Fibroblast of peridontal ligament (primary cell): ENCODE data around the gene CCDC51.
A peak's percentile ranks its signal among the peaks of the same experiment; 100 is the strongest.
"Not testable (repeated sequence)": the region's sequence is repeated elsewhere in the genome, so short reads cannot be mapped to it uniquely, and the experiment has no call there.

Experiments
- DNase-seq: peaks from one replicate; pipeline ENCODE4 v3.0.0-alpha.2; 2010; ENCODE audit errors: extremely low read depth

The CCDC51 gene

GRCh38 chr3:48405971-48406370 lies 33.9 kb downstream of the CCDC51 start:
- no peak for DNase-seq

- DNase-seq = no peak
Observed at GRCh38 chr3:48405343-48405881, 34.5 kb downstream of the CCDC51 start.

- no peak for DNase-seq
Observed at GRCh38 chr3:48404440-48405342, 35.2 kb downstream of the CCDC51 start.

- no peak for DNase-seq
Observed at GRCh38 chr3:48403533-48404439, 36.1 kb downstream of the CCDC51 start.

DNA sequence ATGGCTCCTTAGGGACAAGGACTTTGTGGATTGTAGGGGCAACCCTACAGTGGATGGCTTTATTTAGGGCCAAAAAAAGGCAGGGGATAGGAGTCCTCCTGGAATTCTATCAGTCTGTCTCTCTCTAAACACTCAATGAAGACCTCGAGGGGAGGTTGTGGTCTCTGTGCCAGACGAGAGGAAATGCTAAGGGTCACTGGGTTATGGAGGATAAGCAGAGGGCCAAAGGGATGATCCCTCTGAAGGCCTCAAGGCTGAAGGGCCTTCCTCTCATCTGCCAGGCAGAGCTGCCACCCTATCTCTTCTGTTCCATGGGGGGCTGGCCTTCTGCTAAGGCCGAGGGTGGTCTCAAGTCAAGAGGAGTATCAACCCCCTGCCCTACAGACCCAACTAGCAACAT lies 37.0 kb downstream of the CCDC51 start:
- DNase-seq = no peak

DNA sequence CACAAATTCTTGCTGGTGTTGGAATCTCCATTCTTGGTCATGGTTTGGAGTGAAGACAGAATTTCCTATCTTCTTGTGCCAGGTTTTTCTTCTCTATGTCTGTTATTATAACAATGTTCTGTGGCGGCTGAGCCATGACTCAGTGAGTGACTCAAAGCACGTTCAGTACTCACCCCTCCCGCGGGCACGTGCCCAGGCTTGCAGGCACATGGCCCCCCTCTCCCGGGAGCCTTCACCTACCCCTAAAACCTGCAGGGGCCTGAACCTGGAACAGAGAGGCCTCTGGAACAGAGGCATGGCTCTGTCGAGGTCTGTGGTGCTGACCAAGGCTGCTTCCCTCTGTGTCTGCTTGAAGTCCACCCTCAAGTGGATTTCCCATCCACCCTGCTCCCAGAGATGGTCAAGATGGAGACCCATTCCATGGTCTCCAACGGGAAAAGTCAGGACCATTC lies 37.6 kb downstream of the CCDC51 start:
- peak; percentile 95 for DNase-seq

GRCh38 chr3:48401434-48401901 lies 38.5 kb downstream of the CCDC51 start:
- not testable (repeated sequence) for DNase-seq

DNA sequence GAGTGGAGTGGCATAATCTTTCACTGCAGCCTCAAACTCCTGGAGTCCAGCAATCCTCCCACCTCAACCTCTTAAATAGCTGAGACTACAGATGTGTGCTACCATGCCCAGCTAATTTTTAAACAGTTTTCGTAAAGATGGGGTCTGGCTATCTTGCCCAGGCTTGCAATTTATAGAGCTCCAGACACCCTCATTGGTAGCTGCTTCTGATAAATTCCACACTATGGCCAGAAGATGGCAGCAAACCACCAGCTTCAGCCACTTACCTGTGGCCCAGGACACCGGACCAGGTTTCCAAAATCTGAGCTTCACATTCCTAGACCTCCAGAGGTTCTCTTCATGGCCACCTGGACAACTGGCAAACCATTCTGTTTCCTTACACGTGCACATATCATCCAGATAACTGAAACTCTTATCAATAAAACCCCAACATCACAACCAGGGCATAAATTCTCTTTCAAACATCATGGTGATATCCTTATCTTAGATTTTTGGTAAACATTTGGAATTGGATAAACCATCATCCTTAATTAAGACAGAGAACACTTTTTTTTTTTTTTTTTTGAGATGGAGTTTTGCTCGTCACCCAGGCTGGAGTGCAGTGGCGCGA lies 39.0 kb downstream of the CCDC51 start:
- peak; percentile 65 for DNase-seq

DNA sequence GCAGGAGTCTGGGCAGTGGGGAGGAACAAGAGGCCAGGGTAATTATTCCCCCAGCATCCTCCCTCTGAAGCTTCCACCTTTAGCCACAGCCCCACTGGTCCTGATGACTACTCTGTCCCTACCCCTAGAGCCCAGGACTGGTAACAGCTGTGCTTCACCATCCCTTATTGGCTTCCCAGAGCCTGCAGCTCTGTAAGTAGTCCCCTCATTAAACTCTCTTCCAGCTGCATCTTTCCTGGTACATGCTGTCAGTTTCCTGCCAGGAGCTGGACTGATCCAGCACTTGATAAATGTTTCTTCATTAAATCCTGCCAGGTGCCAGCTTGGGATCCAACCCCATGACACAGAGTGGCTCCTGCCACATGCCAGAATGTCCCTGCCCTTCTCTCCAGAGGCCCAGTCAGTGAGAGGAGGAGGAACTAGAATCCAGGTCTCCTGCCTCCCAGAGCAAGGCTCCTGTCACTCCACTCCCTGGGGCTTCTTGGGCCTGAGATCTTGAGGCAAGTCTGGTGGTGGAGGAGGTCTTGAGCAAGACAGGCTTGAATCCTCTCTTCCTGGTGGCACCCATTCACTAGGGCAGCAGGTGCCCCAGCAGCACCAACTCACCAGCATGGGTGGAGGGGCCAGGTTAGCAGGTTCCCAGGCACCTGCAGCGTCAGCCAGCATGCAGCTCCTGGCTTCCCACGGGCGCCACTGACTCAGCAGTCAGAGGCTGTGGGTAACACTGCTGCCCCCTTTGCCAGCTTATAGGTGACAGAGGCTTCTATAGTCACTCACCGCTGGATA lies 40.3 kb downstream of the CCDC51 start:
- DNase-seq = no peak

DNA sequence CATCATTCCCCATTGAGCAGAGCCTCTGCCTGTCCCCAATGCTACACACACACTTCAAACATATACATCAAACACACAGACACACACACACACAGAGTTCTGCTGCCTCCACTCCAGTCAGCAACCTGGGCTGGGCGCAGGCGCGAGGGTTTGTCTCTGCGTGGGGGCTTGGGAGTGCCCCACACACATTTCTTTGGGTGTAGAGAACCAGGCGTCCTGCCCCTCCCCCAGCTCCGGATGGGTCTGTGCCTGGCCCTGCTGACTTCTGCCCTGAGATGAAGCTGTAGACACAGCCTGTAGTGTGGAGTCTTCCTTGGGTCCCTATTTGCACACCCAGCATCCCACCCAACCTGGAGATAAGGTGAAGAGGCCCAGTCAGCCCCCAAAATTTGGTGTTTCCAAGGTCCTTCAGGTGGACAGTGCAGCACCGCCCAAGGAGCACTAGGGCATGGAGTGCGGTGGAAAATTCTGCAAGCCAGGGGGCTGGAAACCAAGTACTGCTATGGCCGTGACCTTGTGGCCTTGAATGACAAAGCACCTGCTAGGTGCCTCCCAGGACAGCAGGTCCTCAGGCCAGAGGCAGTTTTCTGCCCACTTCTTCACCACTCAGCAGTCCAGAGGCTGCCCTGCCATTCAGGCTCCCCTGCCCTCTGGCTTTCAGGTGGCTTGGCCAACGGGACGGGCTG lies 41.1 kb downstream of the CCDC51 start:
- no peak for DNase-seq

DNA sequence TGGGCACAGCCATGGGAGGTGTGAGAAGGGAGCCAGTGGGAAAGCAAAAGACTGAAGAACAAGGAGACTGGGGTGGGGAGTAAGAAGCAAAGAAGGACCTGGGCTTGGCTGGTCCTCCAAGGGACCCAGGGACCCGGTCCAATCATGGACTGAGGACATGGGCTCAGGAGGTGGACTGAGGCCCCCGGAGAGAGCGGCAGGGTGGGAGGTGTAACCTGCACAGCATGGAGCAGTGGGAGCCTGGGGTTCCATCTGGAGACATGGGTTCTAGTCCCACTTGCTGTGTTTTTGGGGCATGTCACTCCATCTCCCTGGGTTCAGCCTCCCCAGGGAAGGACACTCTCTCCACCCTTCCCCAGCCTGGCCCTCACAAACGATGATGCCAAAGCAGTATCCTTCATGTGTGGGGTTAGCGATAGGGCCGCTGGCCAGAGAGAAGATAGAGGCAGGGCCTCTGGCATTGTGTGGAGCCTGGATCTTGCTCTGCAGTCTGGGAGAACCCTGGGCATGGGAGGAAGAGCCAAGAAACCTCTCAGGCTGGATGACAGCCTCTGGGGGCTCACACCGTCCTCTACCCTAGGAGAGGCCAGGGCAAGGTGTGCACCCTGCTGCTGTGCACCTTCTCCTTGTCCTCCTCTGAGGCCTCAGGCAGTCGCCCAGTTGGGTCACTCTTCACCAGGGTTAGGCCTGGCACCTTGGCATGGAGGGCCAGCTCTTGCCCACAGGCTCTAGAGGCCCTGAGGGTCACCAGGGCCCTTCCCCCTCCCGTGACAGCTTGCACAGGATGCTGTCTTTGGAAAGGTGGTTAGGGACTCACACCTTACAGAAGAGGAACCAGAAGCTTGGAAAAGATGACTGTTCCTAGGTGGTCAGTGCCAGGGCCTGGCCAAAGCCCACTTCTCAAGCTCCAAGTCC lies 41.9 kb downstream of the CCDC51 start:
- DNase-seq = no peak

DNA sequence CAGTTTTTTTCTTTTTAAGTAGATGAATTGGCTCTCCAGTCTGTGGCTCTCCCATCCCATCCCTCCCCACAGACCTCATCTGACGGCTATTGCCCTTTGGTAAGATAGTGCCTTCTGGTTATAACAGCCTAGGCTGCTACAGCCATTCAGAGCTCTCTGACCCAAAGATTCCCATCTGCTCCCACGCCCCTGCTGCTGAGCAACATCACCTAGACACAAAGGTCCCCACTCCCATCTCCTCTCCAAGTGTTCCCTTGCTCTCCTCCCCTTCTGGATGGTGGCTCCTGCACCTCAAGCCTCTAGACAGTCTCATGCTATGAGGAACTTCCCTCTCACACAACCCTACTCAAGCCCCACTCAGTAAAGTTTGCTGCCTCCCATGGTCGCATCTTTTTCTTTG lies 44.2 kb downstream of the CCDC51 start:
- DNase-seq = no peak

DNA sequence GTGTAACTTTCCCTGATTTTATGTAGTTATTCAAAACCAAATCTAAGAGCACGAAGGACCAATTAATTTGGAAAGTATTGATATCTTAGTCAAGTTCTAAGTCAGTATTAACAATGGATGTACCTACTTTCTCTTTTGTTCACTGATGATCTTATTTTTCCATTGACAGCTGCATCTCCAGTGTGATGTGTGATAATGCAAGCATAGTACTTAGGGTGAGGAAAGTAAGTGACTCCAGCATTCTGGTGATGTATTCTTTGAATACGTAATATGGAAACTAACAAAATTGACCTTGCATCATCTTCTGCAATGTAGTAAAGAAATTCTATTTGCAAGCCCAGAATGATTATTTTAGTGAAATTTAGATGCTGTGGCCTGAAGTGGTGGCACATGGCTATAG lies 45.5 kb downstream of the CCDC51 start:
- no peak for DNase-seq

GRCh38 chr3:48388966-48389365 lies 51.0 kb downstream of the CCDC51 start:
- DNase-seq = no peak

DNA sequence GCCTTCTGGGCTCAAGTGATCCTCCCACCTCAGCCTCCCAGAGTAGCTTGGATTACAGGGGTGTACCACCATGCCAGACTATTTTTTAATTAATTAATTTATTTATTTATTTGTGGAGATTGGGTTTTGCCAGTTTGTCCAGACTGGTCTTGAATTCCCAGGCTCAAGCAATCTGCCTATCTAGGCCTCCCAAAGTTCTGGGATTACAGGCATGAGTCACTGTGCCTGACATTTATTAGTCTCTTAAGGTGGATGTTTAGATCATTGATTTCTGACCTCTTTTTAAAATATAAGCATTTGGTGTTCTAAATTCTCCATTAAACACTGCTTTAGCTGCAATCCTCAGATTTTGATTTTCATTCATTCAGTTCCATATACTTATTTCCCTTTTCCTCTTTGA lies 52.3 kb downstream of the CCDC51 start:
- no peak for DNase-seq
